Measurements from ENCODE around the gene SLC16A6.
"Not testable (repeated sequence)": the region's sequence is repeated elsewhere in the genome, so short reads cannot be mapped to it uniquely, and the experiment has no call there.

GRCh38 chr17:68281965-68282364 lies 9.0 kb downstream of the SLC16A6 start:
- not testable (repeated sequence) for TF ChIP-seq CTCF (IDR thresholded peaks at IDR 0.05; ENCODE audit: low read length); EZH2phosphoT487 (IDR thresholded peaks at IDR 0.05; ENCODE audit: low read length); EZH2 (optimal IDR thresholded peaks at IDR 0.05; ENCODE audit: low read depth, low read length)

Data from MM.1S (cell line).